SKM-1 (cell line): Measurements from ENCODE around the gene CARMIL1.

Experiments used
- DNase-seq: peaks from one replicate; lab custom pipeline; 2025; ENCODE audit not compliant: unreplicated experiment; lab: John Stamatoyannopoulos, UW

CARMIL1 gene

DNA sequence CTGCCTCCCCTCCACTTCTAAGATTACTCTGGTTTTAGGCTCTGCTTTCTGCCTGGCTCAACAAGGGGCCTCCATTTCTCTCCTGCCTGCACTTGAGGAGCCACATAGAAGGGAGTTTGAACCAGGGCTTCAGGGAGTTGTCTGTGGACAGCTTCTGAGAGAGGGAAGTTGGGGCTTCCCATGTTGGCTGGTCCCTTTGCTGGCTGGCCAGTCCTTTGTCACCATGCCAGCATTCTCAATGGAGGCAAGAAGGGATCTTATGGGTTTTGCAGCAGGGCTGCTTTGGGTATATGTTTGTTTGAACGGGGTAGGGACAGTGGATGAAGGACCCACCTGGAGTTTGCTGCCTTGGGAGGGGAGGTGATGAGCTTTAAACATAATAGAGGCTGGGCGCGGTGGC, 124.9 kb downstream of the CARMIL1 start:
- DNase-seq = no peak

- DNase-seq = peak; percentile 12
These were observed 125.6 kb downstream of the CARMIL1 start for GRCh38 chr6:25404693-25405169.

GRCh38 chr6:25405442-25405841, 126.3 kb downstream of the CARMIL1 start:
- no peak for DNase-seq

DNA sequence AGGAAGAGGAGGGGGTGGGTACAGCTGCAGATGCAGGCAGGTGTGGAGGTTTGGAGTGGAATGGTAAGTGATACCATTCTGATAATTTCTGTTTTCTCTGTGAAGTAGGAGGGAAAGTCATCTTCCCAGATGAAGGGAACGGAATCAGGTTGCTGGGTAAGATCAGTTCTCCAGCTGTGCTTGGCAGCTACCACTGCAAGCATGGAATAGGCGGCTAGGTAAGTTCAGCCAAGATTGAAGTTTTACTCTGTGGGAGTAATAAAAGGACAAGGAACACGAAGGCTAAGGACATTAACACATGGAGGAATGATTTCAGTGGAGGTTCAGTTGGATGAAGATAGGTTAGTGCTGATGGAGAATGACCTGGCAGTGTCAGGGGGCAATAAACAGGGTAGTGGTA, 128.3 kb downstream of the CARMIL1 start:
- no peak for DNase-seq

DNA sequence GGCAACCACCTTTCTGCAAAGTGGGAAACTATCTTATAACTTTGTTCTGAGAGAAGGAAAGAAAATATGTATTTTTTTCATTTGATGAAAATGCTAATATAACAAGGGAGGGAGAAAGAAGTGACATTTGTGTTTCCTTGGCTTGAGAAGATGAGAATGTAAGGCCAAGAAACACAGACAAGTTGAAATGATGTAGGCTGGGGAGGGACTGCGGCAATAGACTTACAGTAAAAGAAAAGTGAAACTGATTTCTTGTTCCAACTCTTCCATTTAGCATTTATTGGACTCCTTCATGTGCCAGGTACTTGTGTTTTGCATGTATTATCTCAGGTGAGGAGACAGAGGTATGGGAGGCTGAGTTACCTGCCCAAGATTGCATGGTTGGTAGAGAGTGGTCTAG, 130.9 kb downstream of the CARMIL1 start:
- DNase-seq = no peak

- no peak for DNase-seq
These were observed 132.3 kb downstream of the CARMIL1 start for GRCh38 chr6:25411316-25411950.

DNA sequence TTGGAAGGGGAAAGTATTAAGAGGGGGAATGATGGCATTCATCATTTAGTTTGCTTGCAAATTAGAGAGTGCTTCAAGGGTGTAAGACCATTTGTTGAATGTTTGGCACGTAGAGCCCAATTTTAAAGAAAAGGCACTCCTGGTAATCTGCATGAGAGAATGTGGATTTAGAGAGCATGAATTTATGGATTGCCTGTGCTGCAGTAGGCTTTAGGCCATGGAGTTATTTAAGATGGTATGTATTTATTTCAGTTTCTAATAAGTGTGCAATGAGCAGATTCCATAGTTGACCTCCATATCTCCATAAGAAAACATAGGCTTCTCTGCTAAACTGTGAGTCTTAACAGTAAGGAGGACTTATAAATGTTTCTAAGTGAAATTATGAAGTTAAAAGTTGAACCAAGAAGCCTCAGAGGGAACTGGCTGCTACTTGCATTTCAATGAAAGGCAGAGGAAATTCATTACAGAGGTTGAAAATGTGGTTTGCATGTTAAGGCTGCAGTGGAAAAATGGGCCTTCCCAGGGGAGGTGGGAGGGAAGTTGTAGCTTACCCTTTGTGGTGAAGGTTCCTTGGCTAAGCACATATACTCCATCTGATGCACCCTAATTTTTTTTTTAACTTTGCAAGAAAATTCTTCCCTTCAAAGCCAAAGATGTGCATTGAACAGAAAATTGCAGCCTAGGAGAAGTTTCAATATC, 134.2 kb downstream of the CARMIL1 start:
- no peak for DNase-seq

DNA sequence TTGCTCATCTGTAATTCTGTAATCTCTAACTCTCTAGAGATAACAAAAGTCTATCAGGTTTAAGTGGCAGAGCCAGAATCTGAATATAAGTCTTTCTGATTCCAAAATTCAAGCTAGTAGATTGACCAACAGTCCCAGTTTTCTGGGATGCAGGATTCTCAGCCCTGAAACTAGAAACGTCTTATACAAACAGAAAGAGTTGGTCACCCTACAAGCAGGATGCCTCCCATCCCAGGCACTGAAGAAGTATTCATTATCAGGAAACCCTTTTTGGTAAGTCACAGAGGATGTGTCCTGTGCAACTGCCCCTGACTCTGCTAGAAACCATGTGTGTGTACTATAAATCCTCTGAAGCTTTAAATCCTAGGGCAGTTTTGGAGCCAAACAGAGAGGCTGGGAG, 135.0 kb downstream of the CARMIL1 start:
- no peak for DNase-seq

GRCh38 chr6:25414755-25415154, 135.6 kb downstream of the CARMIL1 start:
- no peak for DNase-seq

DNA sequence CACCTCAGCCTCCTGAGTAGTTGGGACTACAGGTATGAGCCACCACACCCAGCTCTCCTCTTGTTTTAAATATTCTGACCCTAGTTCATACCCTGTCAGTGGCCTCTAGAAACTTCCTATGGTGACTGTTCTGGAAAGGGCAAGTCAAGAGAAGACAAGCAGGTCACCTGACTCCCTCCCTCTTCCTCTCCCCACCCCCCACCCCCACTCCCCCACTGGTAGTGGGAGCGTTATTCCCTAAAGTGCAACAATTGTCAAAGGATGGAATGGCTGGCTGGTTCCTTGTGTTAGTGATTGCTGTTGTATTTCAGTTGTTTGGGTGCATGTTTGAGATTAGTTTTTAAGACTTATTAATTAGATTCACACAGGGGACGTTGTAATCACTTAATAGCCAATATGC, 136.1 kb downstream of the CARMIL1 start:
- no peak for DNase-seq

- no peak for DNase-seq
These were observed 136.5 kb downstream of the CARMIL1 start for GRCh38 chr6:25415701-25416100.

DNA sequence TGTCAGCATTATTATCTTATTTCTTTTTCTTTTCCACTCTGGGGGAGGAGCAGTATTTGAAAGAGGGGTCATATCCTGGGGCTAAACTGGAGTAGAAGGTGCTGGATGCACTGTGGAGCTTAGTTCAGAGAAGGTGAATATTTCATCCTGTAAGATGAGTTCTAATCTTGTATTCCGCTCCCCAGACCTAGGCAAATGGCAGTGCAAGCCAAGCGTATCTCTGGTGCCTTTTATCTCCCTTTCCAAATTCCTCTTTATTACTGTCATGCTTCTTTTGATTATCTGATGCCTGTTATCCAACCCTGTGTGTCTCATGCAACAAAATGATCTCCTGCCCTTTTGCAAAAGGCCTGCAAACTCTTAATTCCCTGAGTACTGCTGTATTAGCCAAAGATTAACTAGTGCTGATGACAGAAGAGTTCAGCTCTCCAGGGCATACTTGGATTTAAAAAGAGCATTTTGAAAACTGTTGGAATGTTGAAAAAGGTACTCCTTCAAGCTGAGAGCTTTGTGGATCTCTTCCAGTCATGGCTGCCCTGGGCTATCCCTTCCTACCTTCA, 138.0 kb downstream of the CARMIL1 start:
- DNase-seq = no peak

- no peak for DNase-seq
These were observed 139.4 kb downstream of the CARMIL1 start for GRCh38 chr6:25418454-25419052.

DNA sequence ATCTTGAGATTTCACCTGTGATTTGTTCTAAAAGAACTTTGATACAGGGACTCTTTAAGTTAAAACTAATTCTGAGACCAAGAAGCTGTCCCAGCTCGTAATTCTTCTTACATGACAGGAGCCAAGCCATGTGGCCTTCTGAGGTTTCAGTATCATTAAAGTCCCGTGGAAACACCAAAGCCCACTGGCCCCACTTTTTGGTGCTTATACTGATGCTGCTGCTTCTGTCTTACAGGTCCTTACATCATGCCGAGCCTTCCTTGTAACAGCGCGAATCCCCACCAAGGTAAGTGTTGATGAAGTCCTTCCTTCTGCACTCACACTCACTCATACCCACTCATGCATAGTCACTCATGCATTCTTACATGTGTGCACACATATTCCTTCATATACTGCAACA, 140.7 kb downstream of the CARMIL1 start:
- DNase-seq = no peak

DNA sequence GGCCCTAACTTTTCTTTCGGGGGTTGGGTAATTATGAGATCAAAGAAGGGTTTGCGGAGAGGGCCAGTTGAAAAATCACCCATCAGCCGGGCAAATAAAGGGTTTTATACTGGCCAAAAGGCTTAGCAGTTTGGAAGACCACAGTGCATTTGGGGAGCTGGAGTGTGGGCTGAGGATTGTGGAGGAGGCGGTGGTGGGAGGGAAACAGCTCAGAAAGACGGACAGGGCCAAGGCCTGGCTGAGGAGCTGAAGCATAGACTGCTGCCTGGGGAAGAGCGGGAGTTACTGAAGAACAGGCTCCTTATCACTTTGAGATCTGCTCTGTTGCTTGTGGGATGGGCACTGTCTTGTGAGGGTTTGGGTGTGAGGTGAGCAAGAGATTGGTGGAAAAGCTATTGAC, 144.2 kb downstream of the CARMIL1 start:
- DNase-seq = no peak

GRCh38 chr6:25424303-25424702, 145.1 kb downstream of the CARMIL1 start:
- DNase-seq = no peak

- DNase-seq = no peak
These were observed 148.4 kb downstream of the CARMIL1 start for GRCh38 chr6:25427549-25427948.

GRCh38 chr6:25428758-25429317, 149.7 kb downstream of the CARMIL1 start:
- DNase-seq = no peak

DNA sequence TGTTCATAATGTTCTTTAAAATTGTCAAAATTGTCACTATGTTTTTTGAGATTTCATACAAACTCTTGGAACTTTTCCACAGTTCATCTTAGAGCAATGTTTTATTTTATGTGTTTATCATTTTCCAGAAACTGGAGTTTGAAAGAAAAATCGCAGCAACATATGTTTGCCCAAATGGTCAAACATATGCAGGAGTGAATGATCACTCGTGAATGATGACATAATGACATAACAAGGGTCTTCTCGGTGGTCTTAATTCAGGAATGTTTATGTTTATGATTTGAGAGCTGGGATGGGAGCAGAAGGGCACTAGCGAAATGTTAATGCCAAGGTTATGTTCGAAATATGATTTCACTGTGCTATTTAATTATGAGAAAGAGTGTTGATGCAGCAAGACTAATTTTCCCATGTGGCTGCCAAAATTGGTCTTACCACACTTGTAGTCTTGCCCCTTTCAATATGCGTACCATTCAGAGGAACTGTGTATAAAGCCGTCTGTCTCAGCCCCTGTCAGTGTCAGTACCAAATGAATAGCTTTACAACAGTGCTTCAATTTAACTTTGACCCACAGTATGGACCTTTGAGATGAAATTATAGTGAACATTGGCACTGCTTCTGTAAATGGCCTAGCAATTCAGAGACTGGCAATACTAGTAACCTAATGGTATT, 152.3 kb downstream of the CARMIL1 start:
- DNase-seq = no peak

GRCh38 chr6:25431975-25432307, 152.8 kb downstream of the CARMIL1 start:
- DNase-seq = no peak

GRCh38 chr6:25434921-25435320, 155.7 kb downstream of the CARMIL1 start:
- DNase-seq = no peak
